Mucosa of rectum (tissue), 2 donors: ENCODE results near the gene LINGO3.
"Not testable (repeated sequence)": the region's sequence is repeated elsewhere in the genome, so short reads cannot be mapped to it uniquely, and the experiment has no call there.

Experiments used
- H3K27ac ChIP-seq, 2 donors: one replicate each; pipeline ENCODE4 v1.7.0; 2013; ENCODE audit warnings: inconsistent platforms in 2 of 2, low read depth in 2 of 2, low read length in 2 of 2
- H3K27me3 ChIP-seq, 2 donors: one replicate each; pipeline ENCODE4 v1.7.0; 2013; ENCODE audit warnings: low read length in 2 of 2; ENCODE audit not compliant: control insufficient read depth in 2 of 2, insufficient read depth in 2 of 2
- H3K36me3 ChIP-seq, 2 donors: one replicate each; pipeline ENCODE4 v1.7.0; 2013; ENCODE audit warnings: low read length in 2 of 2; ENCODE audit not compliant: control insufficient read depth in 2 of 2, insufficient read depth in 2 of 2
- H3K4me1 ChIP-seq, 2 donors: one replicate each; pipeline ENCODE4 v1.7.0; 2013; ENCODE audit warnings: low read length in 2 of 2, mild to moderate bottlenecking in 1 of 2; ENCODE audit not compliant: control insufficient read depth in 2 of 2, insufficient read depth in 2 of 2
- H3K4me3 ChIP-seq, 2 donors: one replicate each; pipeline ENCODE4 v1.7.0; 2013; ENCODE audit warnings: low read length in 2 of 2
- H3K9ac ChIP-seq, 2 donors: one replicate each; pipeline ENCODE4 v1.7.0; 2013; ENCODE audit warnings: low read length in 2 of 2, low read depth in 1 of 2, mild to moderate bottlenecking in 1 of 2
- H3K9me3 ChIP-seq, 2 donors: one replicate each; pipeline ENCODE4 v1.7.0; 2013; ENCODE audit warnings: low read length in 2 of 2; ENCODE audit not compliant: control insufficient read depth in 2 of 2
- donor health status: healthy.
- donor health status: Normal muscosa, but diverticular disease.

Gene LINGO3

DNA sequence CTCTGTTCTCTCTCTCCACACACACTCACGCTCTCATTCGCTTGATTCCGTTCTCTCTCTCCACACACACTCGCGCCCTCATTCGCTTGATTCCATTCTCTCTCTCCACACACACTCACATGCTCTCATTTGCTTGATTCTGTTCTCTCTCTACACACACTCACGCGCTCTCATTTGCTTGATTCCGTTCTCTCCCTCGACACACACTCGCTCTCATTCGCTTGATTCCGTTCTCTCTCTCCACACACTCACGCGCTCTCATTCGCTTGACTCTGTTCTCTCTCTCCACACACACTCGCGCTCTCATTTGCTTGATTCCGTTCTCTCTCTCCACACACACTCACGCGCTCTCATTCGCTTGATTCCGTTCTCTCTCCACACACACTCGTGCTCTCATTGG, 41.9 kb upstream of the LINGO3 start:
- H3K4me3 ChIP-seq, H3K9me3 ChIP-seq, H3K27ac ChIP-seq, H3K9ac ChIP-seq, H3K4me1 ChIP-seq, H3K27me3 ChIP-seq: not testable (repeated sequence)
- H3K36me3 ChIP-seq = peaks cover 27 to 37% of the 10 kb centered on the region in 2 donors

DNA sequence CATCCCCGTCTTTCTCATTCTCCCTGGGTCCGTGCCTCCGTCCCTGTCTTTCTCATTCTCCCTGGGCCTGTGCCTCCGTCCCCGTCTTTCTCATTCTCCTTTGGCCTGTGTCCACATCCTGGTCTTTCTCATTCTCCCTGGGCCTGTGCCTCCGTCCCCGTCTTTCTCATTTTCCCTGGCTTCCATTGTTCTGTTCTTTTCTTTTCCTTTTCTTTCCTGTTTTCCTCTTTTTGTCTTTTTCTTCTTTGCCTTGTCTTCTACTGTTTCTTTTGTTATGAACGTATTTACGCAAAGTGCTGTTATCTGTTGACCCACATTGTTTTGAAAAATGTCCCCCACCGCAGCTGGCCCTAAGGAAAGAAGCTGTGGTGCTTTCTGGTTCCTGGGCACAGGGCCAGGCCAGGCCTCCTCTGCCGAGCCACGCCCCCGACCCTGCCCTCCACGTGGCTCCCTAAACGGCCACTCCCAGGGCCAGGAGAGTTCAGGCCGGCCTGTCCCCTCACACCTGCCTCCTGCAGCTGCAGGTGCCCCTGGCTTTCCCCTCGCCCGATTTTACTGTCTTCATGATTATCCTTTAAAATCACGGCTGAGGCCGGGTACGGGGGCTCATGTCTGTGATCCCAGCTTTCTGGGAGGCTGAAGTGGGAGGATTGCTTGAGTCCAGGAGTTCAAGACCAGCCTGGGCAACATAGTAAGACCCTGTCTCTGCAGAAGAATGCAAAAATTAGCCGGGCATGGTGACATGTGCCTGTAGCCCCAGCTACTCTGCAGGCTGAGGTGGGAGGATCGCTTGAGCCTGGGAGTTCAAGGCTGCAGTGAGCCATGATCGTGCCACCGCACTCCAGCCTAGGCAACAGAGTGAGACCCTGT, 38.1 kb upstream of the LINGO3 start:
- H3K4me1 ChIP-seq = peaks cover 3 to 7% of the 10 kb centered on the region in 2 donors
- no peak overlapping the region for H3K9ac ChIP-seq
- no peak overlapping the region for H3K4me3 ChIP-seq
- no peaks in the 10 kb centered on the region for H3K27me3 ChIP-seq
- H3K36me3 ChIP-seq = peaks cover 29 to 35% of the 10 kb centered on the region in 2 donors
- H3K9me3 ChIP-seq = no peaks in the 10 kb centered on the region
- H3K27ac ChIP-seq = peak overlapping the region in 1 of 2 donors; percentile 48

GRCh38 chr19:2345076-2345475, 37.1 kb upstream of the LINGO3 start:
- H3K27me3 ChIP-seq = no peaks in the 10 kb centered on the region
- no peaks in the 10 kb centered on the region for H3K9me3 ChIP-seq
- peaks cover 23 to 29% of the 10 kb centered on the region in 2 donors for H3K36me3 ChIP-seq
- H3K9ac ChIP-seq = no peak overlapping the region
- no peak overlapping the region for H3K27ac ChIP-seq
- H3K4me3 ChIP-seq = no peak overlapping the region
- H3K4me1 ChIP-seq = peaks cover 3 to 7% of the 10 kb centered on the region in 2 donors

GRCh38 chr19:2344381-2344870, 36.5 kb upstream of the LINGO3 start:
- H3K9ac ChIP-seq = no peak overlapping the region
- peaks cover 25 to 28% of the 10 kb centered on the region in 2 donors for H3K36me3 ChIP-seq
- H3K27me3 ChIP-seq = no peaks in the 10 kb centered on the region
- H3K4me1 ChIP-seq = peaks cover 3 to 7% of the 10 kb centered on the region in 2 donors
- no peak overlapping the region for H3K4me3 ChIP-seq
- no peaks in the 10 kb centered on the region for H3K9me3 ChIP-seq
- no peak overlapping the region for H3K27ac ChIP-seq

- Histone ChIP-seq H3K9me3 (no peaks in the 10 kb centered on the region), H3K27ac (no peak overlapping the region), H3K27me3 (no peaks in the 10 kb centered on the region), H3K4me1 (peaks cover 3 to 7% of the 10 kb centered on the region in 2 donors), H3K4me3 (no peak overlapping the region), H3K9ac (no peak overlapping the region), H3K36me3 (peaks cover 19 to 26% of the 10 kb centered on the region in 2 donors)
Observed at GRCh38 chr19:2343289-2343982, 35.5 kb upstream of the LINGO3 start.

DNA sequence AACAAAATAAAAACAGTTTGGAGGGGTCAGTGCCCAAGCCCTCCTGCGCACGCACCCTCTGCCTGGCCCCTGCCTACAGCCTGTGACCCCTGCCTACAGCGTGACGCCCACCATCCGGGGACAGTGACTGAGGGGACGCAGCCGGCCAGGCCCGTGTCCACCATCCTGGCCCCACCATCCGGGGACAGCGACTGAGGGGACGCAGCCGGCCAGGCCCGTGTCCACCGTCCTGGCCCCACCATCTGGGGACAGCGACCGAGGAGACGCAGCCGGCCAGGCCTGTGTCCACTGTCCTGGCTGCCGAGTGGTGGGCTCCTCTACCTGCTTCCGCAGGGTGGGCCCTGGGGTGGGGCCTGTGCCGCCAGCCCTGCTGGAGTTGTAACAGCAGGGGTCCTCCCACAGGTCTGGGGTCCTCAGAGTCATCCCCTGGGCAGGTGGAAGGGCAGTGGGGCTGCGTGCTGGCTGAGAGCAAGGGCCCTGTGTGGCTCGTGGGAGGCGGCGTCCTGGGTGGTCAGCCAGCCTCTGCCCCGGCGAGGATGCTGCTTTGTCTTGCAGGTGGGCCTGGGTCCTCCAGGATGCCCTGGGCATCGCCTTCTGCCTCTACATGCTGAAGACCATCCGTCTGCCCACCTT, 34.8 kb upstream of the LINGO3 start:
- H3K9me3 ChIP-seq = no peaks in the 10 kb centered on the region
- no peak overlapping the region for H3K4me3 ChIP-seq
- H3K27ac ChIP-seq = no peak overlapping the region
- peaks cover 17 to 24% of the 10 kb centered on the region in 2 donors for H3K36me3 ChIP-seq
- H3K4me1 ChIP-seq = peaks cover 3 to 7% of the 10 kb centered on the region in 2 donors
- H3K27me3 ChIP-seq = no peaks in the 10 kb centered on the region
- no peak overlapping the region for H3K9ac ChIP-seq

DNA sequence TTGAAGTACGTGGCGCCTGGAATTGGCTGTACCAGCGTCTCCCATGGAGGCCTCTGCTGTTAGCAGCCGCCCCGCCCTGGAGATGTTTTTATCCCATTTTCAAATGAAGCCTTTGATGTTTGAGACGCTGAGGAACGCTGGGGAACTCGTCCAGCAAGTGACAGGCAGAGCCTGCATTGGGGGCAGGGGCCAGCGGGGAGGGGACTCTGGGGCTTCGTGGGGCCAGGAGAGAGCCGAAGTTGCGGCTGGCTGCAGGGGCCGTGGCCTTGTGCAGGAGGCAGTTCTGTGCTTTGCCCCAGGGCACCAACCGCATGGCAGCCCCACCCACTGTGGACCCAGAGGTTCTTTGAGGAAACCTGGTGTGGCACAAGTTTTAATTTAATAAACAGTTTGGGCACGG, 34.0 kb upstream of the LINGO3 start:
- H3K36me3 ChIP-seq = peaks cover 17 to 28% of the 10 kb centered on the region in 2 donors
- peaks cover 3 to 7% of the 10 kb centered on the region in 2 donors for H3K4me1 ChIP-seq
- no peak overlapping the region for H3K9ac ChIP-seq
- H3K27ac ChIP-seq = no peak overlapping the region
- no peaks in the 10 kb centered on the region for H3K27me3 ChIP-seq
- no peak overlapping the region for H3K4me3 ChIP-seq
- H3K9me3 ChIP-seq = no peaks in the 10 kb centered on the region

- Histone ChIP-seq H3K4me1 (peaks cover 3 to 7% of the 10 kb centered on the region in 2 donors), H3K9me3 (no peaks in the 10 kb centered on the region), H3K36me3 (peaks cover 22 to 32% of the 10 kb centered on the region in 2 donors), H3K9ac (no peak overlapping the region), H3K4me3 (no peak overlapping the region), H3K27me3 (no peaks in the 10 kb centered on the region), H3K27ac (no peak overlapping the region)
Observed at GRCh38 chr19:2341244-2341751, 33.3 kb upstream of the LINGO3 start.

DNA sequence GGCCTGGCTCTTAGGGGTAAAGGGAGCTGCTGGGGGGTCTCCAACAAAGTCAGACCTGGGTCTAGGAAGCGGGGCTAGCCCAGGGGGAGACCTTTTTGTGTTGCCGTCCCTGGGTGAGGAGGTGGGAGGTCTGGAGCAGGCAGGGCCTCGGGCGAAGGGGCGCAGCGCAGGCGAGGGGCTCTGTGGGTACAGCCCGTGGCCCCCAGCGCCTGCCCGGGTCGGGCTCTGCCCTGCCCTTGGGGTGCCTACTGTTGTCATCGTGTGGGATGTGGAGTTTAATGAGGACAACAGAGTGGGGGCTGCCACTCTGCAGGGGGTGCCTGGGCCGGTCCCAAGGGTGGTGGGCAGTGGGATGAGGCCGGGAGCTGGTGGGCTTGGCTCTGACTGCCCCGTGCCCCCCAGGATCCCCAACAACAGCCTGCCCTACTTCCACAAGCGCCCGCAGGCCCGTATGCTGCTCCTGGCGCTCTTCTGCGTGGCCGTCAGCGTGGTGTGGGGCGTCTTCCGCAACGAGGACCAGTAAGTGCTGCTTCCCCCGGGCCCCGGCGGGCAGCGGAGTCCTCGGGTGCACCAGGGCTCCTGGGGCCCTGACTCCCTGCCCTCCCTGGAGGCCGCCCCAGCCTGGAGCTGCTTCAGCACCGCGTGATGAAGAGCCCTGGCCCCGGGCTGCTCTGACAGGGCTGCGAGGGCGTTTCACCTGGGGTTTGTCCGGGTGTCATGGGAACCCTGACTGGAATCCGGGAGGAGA, 32.7 kb upstream of the LINGO3 start:
- no peaks in the 10 kb centered on the region for H3K27me3 ChIP-seq
- H3K4me1 ChIP-seq = peaks cover 2% of the 10 kb centered on the region in 2 donors
- H3K27ac ChIP-seq = no peak overlapping the region
- H3K9ac ChIP-seq = no peak overlapping the region
- peaks cover 22 to 34% of the 10 kb centered on the region in 2 donors for H3K36me3 ChIP-seq
- H3K9me3 ChIP-seq = no peaks in the 10 kb centered on the region
- no peak overlapping the region for H3K4me3 ChIP-seq
